C4-2B (cell line): ENCODE results near the gene TFEB.

Experiments
- CTCF ChIP-seq: fragments of 450-650 bp; conservative IDR thresholded peaks from 2 replicates; pipeline ENCODE4 v1.5.1; 2017; ENCODE audit warnings: mild to moderate bottlenecking
- ZFX ChIP-seq: fragments of 450-650 bp; IDR thresholded peaks from 2 replicates; pipeline ENCODE4 v1.6.1; 2017

- TF ChIP-seq CTCF (no peak), ZFX (no peak)
Measured at GRCh38 chr6:41648921-41649320, 86.5 kb downstream of the TFEB start.
